ENCODE results near the gene NFS1.

The NFS1 gene

DNA sequence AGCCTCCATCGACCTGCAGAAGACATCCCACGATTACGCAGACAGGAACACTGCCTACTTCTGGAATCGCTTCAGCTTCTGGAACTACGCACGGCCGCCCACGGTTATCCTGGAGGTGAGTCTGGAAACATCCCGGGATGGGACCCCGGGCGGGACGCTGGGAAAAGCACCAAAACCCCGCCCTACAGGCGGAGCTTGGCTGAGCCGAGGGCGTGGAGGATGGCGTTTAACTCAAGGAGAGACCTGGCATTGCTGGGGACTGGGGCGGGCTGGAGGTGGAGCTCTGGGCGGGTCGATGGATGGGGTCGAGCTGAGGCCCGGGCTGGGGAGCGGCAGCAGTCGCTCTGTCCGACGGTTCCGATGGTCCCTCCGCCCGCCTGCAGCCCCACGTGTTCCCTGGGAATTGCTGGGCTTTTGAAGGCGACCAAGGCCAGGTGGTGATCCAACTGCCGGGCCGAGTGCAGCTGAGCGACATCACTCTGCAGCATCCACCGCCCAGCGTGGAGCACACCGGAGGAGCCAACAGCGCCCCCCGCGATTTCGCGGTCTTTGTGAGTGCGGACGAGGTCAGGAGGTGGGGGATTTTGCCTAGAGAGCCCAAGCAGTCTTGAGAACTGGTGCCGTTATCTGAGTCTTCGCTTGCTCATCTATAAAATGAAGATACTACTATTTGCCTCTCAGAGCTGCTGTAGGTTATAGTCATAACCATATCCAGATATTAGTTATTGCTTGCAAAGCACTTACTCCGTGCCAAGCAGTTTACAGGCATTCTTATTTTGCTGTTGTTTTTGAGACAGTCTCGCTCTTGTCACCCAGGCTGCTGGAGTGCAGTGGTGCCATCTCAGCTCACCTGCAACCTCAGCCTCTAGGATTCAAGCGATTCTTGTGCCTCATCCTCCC, 79.7 kb downstream of the NFS1 start:
- H3K4me3 ChIP-seq (ENCODE audit: control insufficient read depth, low read depth, low read length) = peak overlapping the region; percentile 61
- DNase-seq (ENCODE audit: low read depth) = peak; percentile 21
- TF ChIP-seq, protein P1, sequence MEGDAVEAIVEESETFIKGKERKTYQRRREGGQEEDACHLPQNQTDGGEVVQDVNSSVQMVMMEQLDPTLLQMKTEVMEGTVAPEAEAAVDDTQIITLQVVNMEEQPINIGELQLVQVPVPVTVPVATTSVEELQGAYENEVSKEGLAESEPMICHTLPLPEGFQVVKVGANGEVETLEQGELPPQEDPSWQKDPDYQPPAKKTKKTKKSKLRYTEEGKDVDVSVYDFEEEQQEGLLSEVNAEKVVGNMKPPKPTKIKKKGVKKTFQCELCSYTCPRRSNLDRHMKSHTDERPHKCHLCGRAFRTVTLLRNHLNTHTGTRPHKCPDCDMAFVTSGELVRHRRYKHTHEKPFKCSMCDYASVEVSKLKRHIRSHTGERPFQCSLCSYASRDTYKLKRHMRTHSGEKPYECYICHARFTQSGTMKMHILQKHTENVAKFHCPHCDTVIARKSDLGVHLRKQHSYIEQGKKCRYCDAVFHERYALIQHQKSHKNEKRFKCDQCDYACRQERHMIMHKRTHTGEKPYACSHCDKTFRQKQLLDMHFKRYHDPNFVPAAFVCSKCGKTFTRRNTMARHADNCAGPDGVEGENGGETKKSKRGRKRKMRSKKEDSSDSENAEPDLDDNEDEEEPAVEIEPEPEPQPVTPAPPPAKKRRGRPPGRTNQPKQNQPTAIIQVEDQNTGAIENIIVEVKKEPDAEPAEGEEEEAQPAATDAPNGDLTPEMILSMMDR (IDR thresholded peaks at IDR 0.05; ENCODE audit: control insufficient read depth, insufficient read depth, low read depth, low read length, missing control alignments) = peak; percentile 45

DNA sequence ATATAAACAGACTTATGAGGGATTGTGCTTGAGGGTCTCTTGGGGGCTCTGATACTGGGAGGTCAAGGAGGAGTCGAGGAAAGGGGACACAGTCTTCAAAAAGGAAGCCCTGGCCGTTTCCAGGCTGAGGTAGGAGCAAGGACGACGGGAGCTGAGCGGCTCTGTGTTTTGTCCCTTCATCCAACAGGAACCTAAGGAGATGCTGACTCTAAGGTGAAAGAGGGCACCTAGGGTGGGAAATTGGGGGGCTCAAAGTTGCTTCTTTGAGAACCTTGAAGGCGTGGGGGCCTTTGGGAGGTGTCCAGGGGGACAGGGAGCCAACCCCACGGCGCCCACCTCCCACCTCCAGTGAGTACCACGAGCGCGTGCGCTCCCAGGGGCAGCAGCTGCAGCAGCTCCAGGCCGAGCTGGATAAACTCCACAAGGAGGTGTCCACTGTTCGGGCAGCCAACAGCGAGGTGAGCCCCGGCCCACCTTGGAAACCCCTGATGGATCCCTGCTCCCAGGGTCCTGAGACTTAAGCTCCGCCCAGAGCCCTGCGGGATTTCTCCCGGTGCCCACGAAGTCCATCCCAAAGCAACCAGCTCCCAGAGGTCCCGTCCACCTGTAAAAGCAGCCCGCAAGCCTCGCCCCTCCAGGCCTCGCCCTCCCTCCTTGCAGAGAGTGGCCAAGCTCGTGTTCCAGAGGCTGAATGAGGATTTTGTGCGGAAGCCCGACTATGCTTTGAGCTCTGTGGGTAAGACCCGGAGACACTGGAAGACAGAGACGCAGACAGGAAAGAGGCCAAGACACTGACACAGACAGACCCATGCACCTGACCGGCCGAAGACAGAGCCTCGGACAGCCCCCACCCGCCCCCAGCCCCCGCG, 80.7 kb downstream of the NFS1 start:
- no peak for DNase-seq (ENCODE audit: low read depth)
- H3K4me3 ChIP-seq (ENCODE audit: control insufficient read depth, low read depth, low read length) = peak overlapping the region; percentile 61
- TF ChIP-seq, protein P1 (IDR thresholded peaks at IDR 0.05; ENCODE audit: control insufficient read depth, insufficient read depth, low read depth, low read length, missing control alignments) = no peak

Measured in AG09309 (cell line).